ENCODE results near the gene CRELD1.
A peak's percentile ranks its signal among the peaks of the same experiment; 100 is the strongest.

CRELD1 gene

DNA sequence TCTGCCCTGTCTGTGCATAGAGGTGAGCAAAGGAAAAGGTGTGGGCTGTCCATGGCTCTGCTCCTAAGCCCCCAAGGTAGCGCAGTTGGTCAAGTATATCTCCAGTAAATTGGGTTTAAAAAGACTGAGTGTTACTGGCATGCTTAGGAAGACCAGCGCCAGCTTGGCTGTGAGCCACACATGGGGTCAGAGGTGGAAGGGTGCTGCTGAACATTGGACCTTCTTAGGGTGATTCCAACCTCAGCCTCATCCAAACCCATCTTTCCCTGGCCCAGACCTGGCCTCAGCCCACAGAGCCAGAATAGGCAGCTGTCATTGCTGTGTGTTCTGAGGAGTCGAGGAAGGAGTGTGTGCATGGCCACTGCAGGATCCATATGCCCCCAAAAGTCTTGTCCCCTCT, 25.3 kb upstream of the CRELD1 start:
- no peak overlapping the region for H3K4me3 ChIP-seq (ENCODE audit: low read length)

DNA sequence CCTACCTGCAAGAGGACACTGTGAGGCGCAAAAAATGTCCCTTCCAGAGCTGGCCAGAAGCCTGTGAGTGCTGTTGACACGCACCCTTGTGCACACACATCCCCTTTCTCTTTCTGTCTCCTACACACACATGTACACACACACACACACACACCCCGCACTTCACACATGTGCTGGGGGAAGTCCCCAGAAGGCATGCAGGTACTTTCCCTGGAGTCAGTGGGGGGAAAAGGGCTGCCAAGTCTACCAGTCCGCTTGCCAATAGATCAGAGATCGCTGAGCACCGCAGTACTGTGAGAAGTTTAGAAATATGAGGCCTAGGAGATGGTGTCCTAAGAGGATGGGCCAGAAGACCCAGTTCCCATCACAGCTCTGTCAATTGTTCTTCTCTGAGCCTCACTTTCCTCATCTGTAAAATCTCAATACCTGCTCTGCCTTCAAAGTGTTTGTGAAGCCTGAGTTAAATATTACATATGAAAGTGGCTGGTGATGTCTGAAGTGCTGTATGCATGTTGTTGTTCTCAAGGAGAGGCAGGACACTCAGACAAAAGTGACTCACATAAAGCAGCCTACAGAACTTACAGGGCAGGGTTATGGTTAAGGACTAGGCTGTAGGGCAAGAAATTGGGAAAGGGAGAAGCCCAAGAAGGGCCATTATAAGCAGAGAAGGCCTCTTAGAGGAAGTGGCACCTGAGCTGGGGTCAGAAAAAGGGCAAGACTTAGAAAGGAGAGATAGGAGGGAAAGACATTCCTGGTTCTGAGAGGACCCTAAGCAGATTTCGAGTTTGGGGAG, 24.2 kb upstream of the CRELD1 start:
- Histone ChIP-seq H3K27me3 (ENCODE audit: insufficient read depth, low read length) (peaks cover 8% of the 10 kb centered on the region; the same call in 1 of the 2 replicates), H3K9ac (ENCODE audit: low read depth, low read length) (no peak overlapping the region), H3K36me3 (ENCODE audit: insufficient read depth, low read depth, low read length) (no peaks in the 10 kb centered on the region), H3K4me3 (ENCODE audit: low read length) (no peak overlapping the region), H3K9me3 (ENCODE audit: insufficient read depth, low read depth, low read length) (no peaks in the 10 kb centered on the region), H3K27ac (ENCODE audit: low read length) (no peak overlapping the region), H3K4me1 (ENCODE audit: insufficient read depth, low read length) (no peaks in the 10 kb centered on the region)

More for the DNA sequence above, 25.3 kb upstream of the CRELD1 start:
- H3K36me3 ChIP-seq (ENCODE audit: insufficient read depth, low read depth, low read length): no peaks in the 10 kb centered on the region
- no peaks in the 10 kb centered on the region for H3K9me3 ChIP-seq (ENCODE audit: insufficient read depth, low read depth, low read length)
- peaks cover 4% of the 10 kb centered on the region for H3K4me1 ChIP-seq (ENCODE audit: insufficient read depth, low read length)
- no peak overlapping the region for H3K27ac ChIP-seq (ENCODE audit: low read length)
- H3K9ac ChIP-seq (ENCODE audit: low read depth, low read length): no peak overlapping the region
- no peaks in the 10 kb centered on the region for H3K27me3 ChIP-seq (ENCODE audit: insufficient read depth, low read length)

DNA sequence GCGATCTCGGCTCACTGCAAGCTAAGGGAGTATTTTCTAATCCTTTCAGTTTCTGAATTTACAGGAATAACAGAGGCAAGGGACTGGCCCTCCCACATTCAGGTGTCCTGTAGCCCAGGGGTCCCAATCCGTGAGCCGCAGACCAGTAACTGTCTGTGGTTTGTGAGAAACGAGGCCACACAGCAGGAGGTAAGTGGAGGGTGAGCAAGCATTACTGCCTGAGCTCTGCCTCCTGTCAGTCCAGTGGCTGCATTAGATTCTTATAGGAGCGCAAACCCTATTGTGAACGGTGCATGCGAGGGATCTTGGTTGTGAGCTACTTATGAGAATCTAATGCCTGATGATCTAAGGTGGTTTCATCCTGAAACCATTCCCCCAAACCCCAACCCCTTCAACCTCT, 21.8 kb upstream of the CRELD1 start:
- peaks cover 28% of the 10 kb centered on the region for H3K27me3 ChIP-seq (ENCODE audit: insufficient read depth, low read length)
- no peaks in the 10 kb centered on the region for H3K9me3 ChIP-seq (ENCODE audit: insufficient read depth, low read depth, low read length)
- H3K4me3 ChIP-seq (ENCODE audit: low read length): no peak overlapping the region
- H3K27ac ChIP-seq (ENCODE audit: low read length): no peak overlapping the region
- peaks cover 2% of the 10 kb centered on the region; the same call in 1 of the 2 replicates for H3K4me1 ChIP-seq (ENCODE audit: insufficient read depth, low read length)
- no peaks in the 10 kb centered on the region for H3K36me3 ChIP-seq (ENCODE audit: insufficient read depth, low read depth, low read length)
- no peak overlapping the region for H3K9ac ChIP-seq (ENCODE audit: low read depth, low read length)

DNA sequence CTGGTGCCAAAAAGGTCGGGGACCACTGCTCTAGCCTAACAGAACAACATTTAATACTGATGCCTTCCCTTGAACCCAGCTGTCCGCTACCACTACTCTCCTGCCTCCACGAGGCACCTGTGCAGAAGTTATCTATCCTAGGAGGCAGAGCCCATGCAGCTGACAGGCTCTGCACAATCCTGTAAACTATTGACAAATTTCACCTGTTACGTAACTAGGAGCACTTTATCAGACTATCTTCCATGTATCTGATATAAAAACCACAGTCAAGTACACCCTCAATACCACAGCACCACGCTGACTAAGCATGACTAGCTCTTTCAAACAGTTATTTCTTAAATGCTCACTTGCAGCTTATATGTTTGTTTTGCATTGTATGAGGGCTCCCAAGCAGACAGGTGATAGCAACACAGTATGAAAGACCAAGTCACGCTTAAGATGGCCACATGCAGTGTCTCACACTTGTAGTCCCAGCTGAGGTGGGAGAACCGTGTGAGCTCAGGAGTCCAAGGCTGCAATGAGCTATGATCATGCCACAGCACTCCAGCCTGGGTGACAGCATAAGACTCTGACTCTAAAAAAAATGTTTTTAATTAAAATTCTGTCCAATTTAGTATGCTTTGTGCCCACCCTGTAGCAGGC, 21.2 kb upstream of the CRELD1 start:
- no peak overlapping the region for H3K9ac ChIP-seq (ENCODE audit: low read depth, low read length)
- H3K27me3 ChIP-seq (ENCODE audit: insufficient read depth, low read length): peaks cover 28% of the 10 kb centered on the region
- no peak overlapping the region for H3K4me3 ChIP-seq (ENCODE audit: low read length)
- no peak overlapping the region for H3K27ac ChIP-seq (ENCODE audit: low read length)
- H3K4me1 ChIP-seq (ENCODE audit: insufficient read depth, low read length): peaks cover 6% of the 10 kb centered on the region; the same call in 1 of the 2 replicates
- H3K36me3 ChIP-seq (ENCODE audit: insufficient read depth, low read depth, low read length): no peaks in the 10 kb centered on the region
- H3K9me3 ChIP-seq (ENCODE audit: insufficient read depth, low read depth, low read length): no peaks in the 10 kb centered on the region

DNA sequence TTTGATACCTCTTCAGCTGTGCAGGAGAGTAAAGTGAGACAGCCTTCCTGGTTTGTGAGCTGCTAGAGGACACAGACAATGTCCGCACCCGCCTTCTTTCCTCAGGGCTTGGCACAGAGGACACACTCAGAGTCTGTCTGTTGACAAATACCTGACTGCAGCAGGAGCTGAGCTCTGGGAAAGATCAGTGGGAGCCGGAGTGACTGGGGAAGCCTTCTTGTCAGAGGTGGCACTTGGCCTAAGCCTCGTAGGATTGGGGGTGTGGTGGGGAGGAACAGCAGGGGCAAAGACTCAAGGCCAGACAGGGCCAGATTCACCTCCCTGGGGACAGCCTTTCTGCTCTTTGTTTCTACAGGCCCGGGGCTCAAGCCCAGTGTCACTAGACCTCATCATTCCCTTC, 20.0 kb upstream of the CRELD1 start:
- no peaks in the 10 kb centered on the region for H3K36me3 ChIP-seq (ENCODE audit: insufficient read depth, low read depth, low read length)
- no peak overlapping the region for H3K9ac ChIP-seq (ENCODE audit: low read depth, low read length)
- no peak overlapping the region for H3K27ac ChIP-seq (ENCODE audit: low read length)
- no peak overlapping the region for H3K4me3 ChIP-seq (ENCODE audit: low read length)
- peaks cover 28% of the 10 kb centered on the region for H3K27me3 ChIP-seq (ENCODE audit: insufficient read depth, low read length)
- H3K4me1 ChIP-seq (ENCODE audit: insufficient read depth, low read length): peaks cover 6% of the 10 kb centered on the region; the same call in 1 of the 2 replicates
- H3K9me3 ChIP-seq (ENCODE audit: insufficient read depth, low read depth, low read length): no peaks in the 10 kb centered on the region

DNA sequence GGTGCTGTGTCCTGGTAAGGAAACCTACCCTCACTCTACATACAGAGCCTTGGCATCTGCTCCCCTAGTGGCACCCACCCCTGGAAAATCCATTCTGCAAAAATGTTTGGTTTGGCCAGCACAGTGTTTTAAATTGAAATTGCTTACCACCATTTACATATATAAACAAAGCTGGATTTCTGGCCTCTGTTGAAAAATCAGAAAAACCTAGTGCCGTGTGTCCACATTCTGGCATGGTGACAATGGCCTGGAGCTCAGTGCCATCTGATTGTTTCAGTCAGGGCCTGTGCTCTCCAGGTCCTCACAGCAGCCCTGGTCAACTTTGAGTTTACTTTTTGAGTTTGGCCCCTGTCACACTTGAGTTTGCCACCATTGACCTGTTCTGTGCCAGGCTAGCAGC, 19.6 kb upstream of the CRELD1 start:
- peaks cover 6% of the 10 kb centered on the region; the same call in 1 of the 2 replicates for H3K4me1 ChIP-seq (ENCODE audit: insufficient read depth, low read length)
- no peaks in the 10 kb centered on the region for H3K9me3 ChIP-seq (ENCODE audit: insufficient read depth, low read depth, low read length)
- H3K9ac ChIP-seq (ENCODE audit: low read depth, low read length): no peak overlapping the region
- no peak overlapping the region for H3K27ac ChIP-seq (ENCODE audit: low read length)
- H3K4me3 ChIP-seq (ENCODE audit: low read length): no peak overlapping the region
- H3K27me3 ChIP-seq (ENCODE audit: insufficient read depth, low read length): peaks cover 28% of the 10 kb centered on the region
- no peaks in the 10 kb centered on the region for H3K36me3 ChIP-seq (ENCODE audit: insufficient read depth, low read depth, low read length)

DNA sequence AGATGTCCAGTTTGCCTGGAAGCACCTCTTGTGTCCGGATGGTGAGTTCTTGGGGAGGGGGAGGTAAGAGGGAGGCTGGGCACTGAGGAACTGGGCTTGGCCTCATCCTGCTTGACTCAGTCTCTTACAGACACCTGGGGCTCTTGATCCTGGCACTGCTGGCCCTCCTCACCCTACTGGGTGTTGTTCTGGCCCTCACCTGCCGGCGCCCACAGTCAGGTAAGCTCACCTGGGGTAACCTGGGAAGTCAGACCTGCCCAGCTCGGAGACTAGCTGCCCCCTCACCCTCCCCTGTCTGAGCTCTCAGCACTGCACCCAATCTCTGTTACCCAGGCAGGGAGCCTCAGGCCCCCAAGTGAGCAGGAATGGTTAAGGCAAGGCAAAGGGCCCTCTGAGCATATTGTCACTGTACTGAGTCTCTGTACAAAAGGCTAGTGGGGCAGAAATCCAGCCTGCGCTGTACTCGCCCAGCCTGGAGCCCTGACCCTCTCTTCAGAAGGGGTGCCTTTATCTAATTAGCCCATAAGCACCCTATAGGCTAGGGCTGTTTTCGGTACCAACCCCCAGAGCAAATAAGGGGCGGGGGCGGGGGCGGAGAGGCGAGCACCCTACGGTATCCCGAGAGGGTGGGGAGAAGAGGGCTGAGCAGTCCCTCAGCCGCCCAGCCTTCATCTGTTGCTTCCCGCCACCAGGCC, 18.9 kb upstream of the CRELD1 start:
- no peaks in the 10 kb centered on the region for H3K36me3 ChIP-seq (ENCODE audit: insufficient read depth, low read depth, low read length)
- H3K27me3 ChIP-seq (ENCODE audit: insufficient read depth, low read length): peaks cover 28% of the 10 kb centered on the region
- H3K27ac ChIP-seq (ENCODE audit: low read length): no peak overlapping the region
- peaks cover 6% of the 10 kb centered on the region; the same call in 1 of the 2 replicates for H3K4me1 ChIP-seq (ENCODE audit: insufficient read depth, low read length)
- H3K4me3 ChIP-seq (ENCODE audit: low read length): peak overlapping the region; percentile 74; the same call in 1 of the 2 replicates
- H3K9ac ChIP-seq (ENCODE audit: low read depth, low read length): peak overlapping the region; percentile 68; the same call in 1 of the 2 replicates
- H3K9me3 ChIP-seq (ENCODE audit: insufficient read depth, low read depth, low read length): no peaks in the 10 kb centered on the region

DNA sequence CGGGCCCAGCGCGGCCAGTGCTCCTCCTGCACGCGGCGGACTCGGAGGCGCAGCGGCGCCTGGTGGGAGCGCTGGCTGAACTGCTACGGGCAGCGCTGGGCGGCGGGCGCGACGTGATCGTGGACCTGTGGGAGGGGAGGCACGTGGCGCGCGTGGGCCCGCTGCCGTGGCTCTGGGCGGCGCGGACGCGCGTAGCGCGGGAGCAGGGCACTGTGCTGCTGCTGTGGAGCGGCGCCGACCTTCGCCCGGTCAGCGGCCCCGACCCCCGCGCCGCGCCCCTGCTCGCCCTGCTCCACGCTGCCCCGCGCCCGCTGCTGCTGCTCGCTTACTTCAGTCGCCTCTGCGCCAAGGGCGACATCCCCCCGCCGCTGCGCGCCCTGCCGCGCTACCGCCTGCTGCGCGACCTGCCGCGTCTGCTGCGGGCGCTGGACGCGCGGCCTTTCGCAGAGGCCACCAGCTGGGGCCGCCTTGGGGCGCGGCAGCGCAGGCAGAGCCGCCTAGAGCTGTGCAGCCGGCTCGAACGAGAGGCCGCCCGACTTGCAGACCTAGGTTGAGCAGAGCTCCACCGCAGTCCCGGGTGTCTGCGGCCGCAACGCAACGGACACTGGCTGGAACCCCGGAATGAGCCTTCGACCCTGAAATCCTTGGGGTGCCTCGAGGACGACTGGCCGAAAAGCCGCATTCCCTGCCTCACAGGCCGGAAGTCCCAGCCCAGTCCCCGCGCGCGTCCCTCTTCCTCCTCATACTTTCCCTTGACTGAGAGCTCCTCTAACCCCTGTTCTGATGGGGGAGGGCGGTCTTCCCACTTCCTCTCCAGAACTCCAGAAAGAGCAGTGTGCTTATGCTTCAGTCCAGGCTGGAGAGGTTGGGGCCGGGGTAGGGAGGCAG, 18.1 kb upstream of the CRELD1 start:
- Histone ChIP-seq H3K9me3 (ENCODE audit: insufficient read depth, low read depth, low read length) (no peaks in the 10 kb centered on the region), H3K4me3 (ENCODE audit: low read length) (peak overlapping the region; percentile 74), H3K27me3 (ENCODE audit: insufficient read depth, low read length) (peaks cover 28% of the 10 kb centered on the region), H3K27ac (ENCODE audit: low read length) (no peak overlapping the region), H3K4me1 (ENCODE audit: insufficient read depth, low read length) (peaks cover 6% of the 10 kb centered on the region; the same call in 1 of the 2 replicates), H3K36me3 (ENCODE audit: insufficient read depth, low read depth, low read length) (no peaks in the 10 kb centered on the region), H3K9ac (ENCODE audit: low read depth, low read length) (peak overlapping the region; percentile 68)

DNA sequence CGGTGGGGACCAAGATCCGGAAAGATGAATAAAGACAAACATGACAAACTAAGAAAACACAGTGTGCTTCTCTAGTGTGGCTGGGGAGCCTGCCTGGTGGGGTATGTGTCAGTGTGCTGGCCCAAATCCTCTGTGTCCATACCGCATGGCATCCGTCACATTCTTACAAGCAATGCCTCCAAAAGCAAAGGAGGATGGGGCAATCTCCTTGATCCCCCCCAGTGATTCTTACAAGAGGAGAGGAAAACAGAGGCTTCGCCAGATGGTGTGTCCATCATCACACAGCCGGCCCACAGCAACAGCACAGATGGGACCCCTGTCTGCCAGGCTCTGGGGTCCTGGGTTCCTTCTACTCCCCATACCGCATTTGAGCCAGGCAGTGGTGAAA, 17.3 kb upstream of the CRELD1 start:
- Histone ChIP-seq H3K27me3 (ENCODE audit: insufficient read depth, low read length) (peaks cover 28% of the 10 kb centered on the region), H3K4me3 (ENCODE audit: low read length) (peak overlapping the region; percentile 44; the same call in 1 of the 2 replicates), H3K9me3 (ENCODE audit: insufficient read depth, low read depth, low read length) (no peaks in the 10 kb centered on the region), H3K27ac (ENCODE audit: low read length) (no peak overlapping the region), H3K36me3 (ENCODE audit: insufficient read depth, low read depth, low read length) (no peaks in the 10 kb centered on the region), H3K9ac (ENCODE audit: low read depth, low read length) (no peak overlapping the region), H3K4me1 (ENCODE audit: insufficient read depth, low read length) (peaks cover 6% of the 10 kb centered on the region; the same call in 1 of the 2 replicates)

DNA sequence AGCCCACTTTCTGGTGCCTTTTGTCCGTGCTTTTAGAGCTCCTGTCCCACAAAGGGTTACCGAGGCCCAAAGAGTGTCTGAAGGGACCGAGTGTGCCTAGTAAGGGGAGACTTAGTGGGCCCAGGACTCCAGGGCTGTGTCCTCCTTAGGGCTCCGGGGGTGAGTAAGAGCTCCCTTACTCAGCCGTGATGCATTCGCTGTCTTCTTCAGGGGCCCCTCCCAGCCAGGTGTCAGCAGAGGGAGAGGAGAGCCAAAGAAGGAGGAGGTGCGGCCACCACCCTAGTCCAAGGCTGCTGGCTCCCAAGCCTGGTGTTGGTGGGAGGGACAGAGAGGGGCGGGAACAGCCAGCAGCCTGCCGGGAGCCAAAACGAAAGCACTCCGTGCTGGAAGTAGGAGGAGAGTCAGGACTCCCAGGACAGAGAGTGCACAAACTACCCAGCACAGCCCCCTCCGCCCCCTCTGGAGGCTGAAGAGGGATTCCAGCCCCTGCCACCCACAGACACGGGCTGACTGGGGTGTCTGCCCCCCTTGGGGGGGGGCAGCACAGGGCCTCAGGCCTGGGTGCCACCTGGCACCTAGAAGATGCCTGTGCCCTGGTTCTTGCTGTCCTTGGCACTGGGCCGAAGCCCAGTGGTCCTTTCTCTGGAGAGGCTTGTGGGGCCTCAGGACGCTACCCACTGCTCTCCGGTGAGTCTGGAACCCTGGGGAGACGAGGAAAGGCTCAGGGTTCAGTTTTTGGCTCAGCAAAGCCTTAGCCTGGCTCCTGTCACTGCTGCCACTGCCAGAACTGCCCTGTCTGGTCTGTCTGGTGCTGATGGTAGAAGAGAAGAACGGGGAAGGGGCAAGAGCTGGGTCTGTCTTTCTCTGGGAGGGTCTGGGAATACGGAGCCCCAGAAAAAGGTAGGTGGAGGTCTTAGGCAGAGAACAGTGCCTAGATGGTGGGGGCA, 16.6 kb upstream of the CRELD1 start, which contains the start of gene IL17RC:
TSS of gene IL17RC (plus strand) at position 365 of the 947 bp plus-strand sequence. CDS start at position 583, 218 bp downstream.
- Histone ChIP-seq H3K9ac (ENCODE audit: low read depth, low read length) (peak within 1 kb of the TSS; percentile 68), H3K36me3 (ENCODE audit: insufficient read depth, low read depth, low read length) (no peaks in the 10 kb centered on the region), H3K9me3 (ENCODE audit: insufficient read depth, low read depth, low read length) (no peaks in the 10 kb centered on the region), H3K27me3 (ENCODE audit: insufficient read depth, low read length) (peaks cover 28% of the 10 kb centered on the region), H3K4me1 (ENCODE audit: insufficient read depth, low read length) (peaks cover 6% of the 10 kb centered on the region; the same call in 1 of the 2 replicates), H3K27ac (ENCODE audit: low read length) (no peak within 1 kb of the TSS), H3K4me3 (ENCODE audit: low read length) (peak within 1 kb of the TSS; percentile 74)
